GM12801 (cell line): ENCODE measurements around the gene XIRP2.

Experiments used
- TF ChIP-seq, protein P1 (sequence below): IDR thresholded peaks from one replicate; pipeline ENCODE4 v1.5.1; 2011; ENCODE audit warnings: control low read depth; ENCODE audit not compliant: insufficient read length; ENCODE audit errors: extremely low read depth

Gene XIRP2, protein sequence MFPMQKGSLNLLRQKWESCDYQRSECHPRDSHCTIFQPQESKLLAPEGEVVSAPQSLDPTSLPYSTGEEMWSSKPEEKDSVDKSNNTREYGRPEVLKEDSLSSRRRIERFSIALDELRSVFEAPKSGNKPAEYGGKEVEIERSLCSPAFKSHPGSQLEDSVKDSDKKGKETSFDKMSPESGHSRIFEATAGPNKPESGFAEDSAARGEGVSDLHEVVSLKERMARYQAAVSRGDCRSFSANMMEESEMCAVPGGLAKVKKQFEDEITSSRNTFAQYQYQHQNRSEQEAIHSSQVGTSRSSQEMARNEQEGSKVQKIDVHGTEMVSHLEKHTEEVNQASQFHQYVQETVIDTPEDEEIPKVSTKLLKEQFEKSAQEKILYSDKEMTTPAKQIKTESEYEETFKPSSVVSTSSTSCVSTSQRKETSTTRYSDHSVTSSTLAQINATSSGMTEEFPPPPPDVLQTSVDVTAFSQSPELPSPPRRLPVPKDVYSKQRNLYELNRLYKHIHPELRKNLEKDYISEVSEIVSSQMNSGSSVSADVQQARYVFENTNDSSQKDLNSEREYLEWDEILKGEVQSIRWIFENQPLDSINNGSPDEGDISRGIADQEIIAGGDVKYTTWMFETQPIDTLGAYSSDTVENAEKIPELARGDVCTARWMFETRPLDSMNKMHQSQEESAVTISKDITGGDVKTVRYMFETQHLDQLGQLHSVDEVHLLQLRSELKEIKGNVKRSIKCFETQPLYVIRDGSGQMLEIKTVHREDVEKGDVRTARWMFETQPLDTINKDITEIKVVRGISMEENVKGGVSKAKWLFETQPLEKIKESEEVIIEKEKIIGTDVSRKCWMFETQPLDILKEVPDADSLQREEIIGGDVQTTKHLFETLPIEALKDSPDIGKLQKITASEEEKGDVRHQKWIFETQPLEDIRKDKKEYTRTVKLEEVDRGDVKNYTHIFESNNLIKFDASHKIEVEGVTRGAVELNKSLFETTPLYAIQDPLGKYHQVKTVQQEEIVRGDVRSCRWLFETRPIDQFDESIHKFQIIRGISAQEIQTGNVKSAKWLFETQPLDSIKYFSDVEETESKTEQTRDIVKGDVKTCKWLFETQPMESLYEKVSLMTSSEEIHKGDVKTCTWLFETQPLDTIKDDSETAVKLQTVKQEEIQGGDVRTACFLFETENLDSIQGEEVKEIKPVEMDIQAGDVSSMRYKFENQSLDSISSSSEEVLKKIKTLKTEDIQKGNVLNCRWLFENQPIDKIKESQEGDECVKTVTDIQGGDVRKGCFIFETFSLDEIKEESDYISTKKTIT (N-terminal part only)

DNA sequence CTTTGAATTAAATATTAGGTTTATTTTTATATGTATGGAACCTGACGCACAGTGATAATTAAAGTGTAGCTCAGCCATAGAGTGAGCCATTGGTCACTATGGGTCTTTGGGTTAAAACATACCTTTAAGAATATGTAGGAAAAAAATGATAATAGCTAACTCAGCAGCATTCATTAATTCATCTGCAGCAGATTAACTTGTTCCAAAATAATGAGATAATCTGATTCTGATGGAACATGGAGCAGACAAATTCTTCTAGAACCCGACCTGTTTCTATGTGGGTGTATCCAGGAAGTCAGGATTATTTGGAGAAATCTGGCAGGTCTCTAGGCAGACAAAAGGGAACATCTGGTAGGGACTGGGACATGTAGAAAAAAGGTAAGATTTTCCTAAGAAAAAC is at the start of gene XIRP2:
TSS of gene XIRP2 (plus strand) at position 301 of the 400 bp plus-strand sequence. CDS start 15,003 bp downstream, outside the sequence.
- TF ChIP-seq, protein P1, sequence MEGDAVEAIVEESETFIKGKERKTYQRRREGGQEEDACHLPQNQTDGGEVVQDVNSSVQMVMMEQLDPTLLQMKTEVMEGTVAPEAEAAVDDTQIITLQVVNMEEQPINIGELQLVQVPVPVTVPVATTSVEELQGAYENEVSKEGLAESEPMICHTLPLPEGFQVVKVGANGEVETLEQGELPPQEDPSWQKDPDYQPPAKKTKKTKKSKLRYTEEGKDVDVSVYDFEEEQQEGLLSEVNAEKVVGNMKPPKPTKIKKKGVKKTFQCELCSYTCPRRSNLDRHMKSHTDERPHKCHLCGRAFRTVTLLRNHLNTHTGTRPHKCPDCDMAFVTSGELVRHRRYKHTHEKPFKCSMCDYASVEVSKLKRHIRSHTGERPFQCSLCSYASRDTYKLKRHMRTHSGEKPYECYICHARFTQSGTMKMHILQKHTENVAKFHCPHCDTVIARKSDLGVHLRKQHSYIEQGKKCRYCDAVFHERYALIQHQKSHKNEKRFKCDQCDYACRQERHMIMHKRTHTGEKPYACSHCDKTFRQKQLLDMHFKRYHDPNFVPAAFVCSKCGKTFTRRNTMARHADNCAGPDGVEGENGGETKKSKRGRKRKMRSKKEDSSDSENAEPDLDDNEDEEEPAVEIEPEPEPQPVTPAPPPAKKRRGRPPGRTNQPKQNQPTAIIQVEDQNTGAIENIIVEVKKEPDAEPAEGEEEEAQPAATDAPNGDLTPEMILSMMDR = no peak

DNA sequence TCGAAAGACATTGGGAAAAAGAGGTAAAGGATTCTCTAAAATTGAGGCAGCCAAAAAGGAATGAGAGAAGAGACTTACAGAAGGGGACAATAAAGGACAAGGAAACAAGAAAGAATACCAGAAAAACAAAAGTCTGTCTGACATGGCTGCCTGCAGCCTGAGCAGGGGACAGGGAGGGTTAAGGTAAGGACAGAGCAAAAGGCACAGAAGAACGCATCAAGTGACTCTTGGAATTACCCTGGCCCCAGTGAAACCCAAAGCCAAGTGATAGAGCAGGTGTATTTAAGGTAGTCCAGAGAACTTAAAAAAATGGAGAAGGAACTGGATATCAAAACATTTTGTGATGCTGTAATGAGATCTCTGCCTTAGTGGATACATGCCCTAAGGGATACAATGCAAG is 47.1 kb upstream of the XIRP2 start:
- TF ChIP-seq, protein P1 = no peak

DNA sequence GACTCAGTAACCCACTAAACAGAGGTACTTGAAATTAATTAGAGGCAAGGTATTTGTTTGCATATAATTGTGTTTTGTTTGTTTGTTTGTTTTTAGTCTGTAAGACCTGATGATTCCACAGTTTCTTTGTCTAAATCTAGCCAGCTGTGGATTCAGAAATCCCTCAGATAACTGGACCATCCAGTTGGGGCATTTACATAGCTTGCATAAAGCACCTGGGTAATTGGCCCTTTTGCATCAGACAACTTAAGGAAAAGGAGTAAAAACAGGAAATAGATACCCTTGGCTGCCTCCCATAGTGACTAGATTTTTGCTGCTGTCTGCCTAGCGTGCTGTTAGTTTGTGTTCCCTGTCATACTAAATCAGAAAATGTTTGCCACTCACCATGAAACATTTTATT is 46.6 kb upstream of the XIRP2 start:
- TF ChIP-seq, protein P1 = no peak

DNA sequence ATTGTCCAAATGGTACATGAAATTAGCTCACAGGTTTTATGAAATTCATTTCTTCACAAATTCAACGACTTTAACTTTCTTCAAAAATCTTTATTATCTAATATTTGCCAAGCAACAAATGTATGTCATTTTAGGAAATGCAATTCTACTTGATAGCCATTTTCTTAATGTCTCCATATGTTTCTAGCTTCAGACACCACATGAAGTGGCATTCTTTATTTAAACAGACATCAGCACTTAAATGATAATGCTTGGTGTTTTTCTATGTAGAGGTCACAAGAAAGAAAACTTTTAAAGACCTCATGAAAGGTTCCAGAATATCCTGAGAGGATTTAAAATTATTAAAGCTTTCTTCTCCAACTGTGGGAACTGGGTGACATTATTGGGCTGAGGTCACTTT is 44.2 kb upstream of the XIRP2 start:
- TF ChIP-seq, protein P1 = no peak

DNA sequence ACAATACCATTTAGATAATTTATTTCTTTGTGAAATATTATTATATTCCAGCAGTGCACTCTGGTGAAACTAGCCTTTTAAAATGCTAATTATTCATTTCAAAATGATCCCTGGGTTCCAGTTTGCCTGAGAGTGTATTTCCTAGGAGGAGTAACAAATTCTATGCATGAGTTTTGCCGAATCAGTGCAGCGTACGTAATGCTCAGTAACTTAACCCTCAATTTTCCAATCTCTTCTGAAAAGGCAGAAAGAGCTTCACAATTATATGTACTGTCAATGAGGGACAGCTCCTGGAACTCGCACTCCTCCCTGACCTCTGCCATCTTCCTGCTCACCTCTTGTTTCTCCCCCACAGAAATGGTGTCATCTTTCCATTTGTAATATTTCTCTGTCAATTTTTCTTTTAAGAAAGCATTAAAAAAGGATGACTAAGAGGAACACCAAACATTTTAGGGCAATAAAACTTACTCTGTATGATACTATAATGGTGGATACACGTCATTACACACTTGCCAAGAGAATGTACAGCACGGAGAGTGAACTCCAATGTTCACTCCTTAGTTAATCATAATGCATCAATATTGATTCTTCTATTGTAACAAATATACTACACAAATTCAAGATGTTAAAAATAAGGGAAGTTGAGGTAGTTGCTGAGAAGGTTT is 25.7 kb upstream of the XIRP2 start:
- TF ChIP-seq, protein P1 = no peak

DNA sequence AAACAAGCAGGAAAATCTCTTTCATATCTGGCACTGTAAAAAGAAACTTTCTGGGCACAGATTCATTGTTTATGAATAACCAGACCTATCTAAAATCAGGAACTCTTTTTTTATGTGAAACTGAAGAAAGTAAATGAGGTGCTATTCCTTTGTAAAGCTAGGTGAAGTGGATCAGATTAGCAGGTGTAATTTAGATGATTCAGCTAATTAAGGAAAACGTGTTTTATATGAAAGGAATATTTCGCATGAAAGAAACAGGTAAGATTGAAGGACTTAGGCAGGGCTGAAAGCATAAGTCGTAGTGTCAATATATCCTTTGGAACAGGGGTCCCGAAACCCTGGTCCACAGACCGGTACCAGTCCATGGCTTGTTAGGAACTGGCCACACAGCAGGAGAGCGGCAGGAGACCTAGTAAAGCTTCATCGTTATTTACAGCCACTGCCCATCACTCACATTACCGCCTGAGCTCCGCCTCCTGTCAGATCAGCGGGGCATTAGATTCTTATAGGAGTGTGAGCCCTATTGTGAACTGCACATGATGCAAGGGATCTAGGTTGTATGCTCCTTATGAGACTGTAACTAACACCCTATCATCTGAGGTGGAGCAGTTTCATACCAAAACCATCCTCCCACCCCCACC is 20.3 kb upstream of the XIRP2 start:
- TF ChIP-seq, protein P1 = no peak
